HepG2 (cell line): ENCODE measurements around the gene SLX9. TPM values are rescaled to one million over a fixed set of nuclear protein-coding genes. Genes with fewer than 3 reads are reported as not detected.

Source experiments
- ATAC-seq: fragments of 200-7000 bp; cut with Tn5 transposase; 3 replicates; pipeline ENCODE4 v1.9.1; 2020; ENCODE audit warnings: mild to moderate bottlenecking, moderate library complexity
- BruUV-seq: library from RNA; stranded (reverse); fragments of 400-500 nt; replicated peaks from 2 replicates; lab custom pipeline; 2021; lab: Mats Ljungman, UMichigan
- CTCF ChIA-PET: fragments of 300-600 bp; formaldehyde crosslinking; extraction: SDS; loops from one replicate; lab custom pipeline; 2021; ENCODE audit warnings: low total read pairs, inconsistent platforms, low intra/inter-chr PET ratio; lab: Yijun Ruan, JAX
- POLR2A ChIA-PET: fragments of 350-600 bp; sonication (Branson Sonifier 250); formaldehyde crosslinking; loops from one replicate; lab custom pipeline; 2020; ENCODE audit warnings: antibody characterized with exemption, inconsistent platforms; lab: Yijun Ruan, JAX
- DNase-seq: peaks from one replicate; pipeline ENCODE4 v3.0.0-alpha.2; 2015; ENCODE audit warnings: low spot score
- FAIRE-seq: peaks from 3 replicates; lab custom pipeline; 2011; peaks lifted over from hg19 to GRCh38; lab: Jason Lieb, UNC
- H2AFZ ChIP-seq: one replicate; pipeline ENCODE4 v1.6.1; 2011; ENCODE audit warnings: low read length, inconsistent platforms
- H3K27ac ChIP-seq: fragments of 300-600 bp; 3 replicates; pipeline ENCODE4 v1.8.0; 2011; ENCODE audit warnings: mixed run types, mild to moderate bottlenecking, mixed read lengths, low read length, inconsistent platforms; ENCODE audit not compliant: insufficient read depth; ENCODE audit errors: extremely low read length
- H3K27me3 ChIP-seq, 2 experiments: fragments of 200-600 bp in 1 of 2; 2 replicates in 1 of 2; 3 replicates in 1 of 2; pipeline versions ENCODE4 v1.6.0 to v1.8.0; 2011; ENCODE audit warnings: low read length in 2 of 2, mild to moderate bottlenecking in 2 of 2, moderate library complexity in 2 of 2, inconsistent platforms in 1 of 2; ENCODE audit not compliant: insufficient read depth in 2 of 2, control insufficient read depth in 1 of 2
- H3K36me3 ChIP-seq, 2 experiments: fragments of 200-600 bp in 1 of 2; replicated peaks in 1 of 2; 2 replicates in 1 of 2; 3 replicates in 1 of 2; pipeline versions ENCODE4 v1.5.1 to v1.8.0; 2011; ENCODE audit warnings: low read length in 2 of 2, inconsistent platforms in 1 of 2; ENCODE audit not compliant: insufficient read depth in 2 of 2, control insufficient read depth in 1 of 2
- H3K4me1 ChIP-seq: 2 replicates; pipeline ENCODE4 v1.5.1; 2012; ENCODE audit warnings: low read length, inconsistent platforms; ENCODE audit not compliant: insufficient read depth
- H3K4me2 ChIP-seq: 2 replicates; pipeline ENCODE4 v1.6.0; 2011; ENCODE audit warnings: low read depth, low read length, inconsistent platforms
- H3K4me3 ChIP-seq, 3 experiments: fragments of 200-600 bp in 1 of 3; sonication (generic), shearing (Covaris generic) in 1 of 3; replicated peaks in 1 of 3; 2 replicates each; pipeline ENCODE4 v1.5.1; 2011 to 2016; ENCODE audit warnings: low read length in 3 of 3, inconsistent platforms in 2 of 3, low read depth in 2 of 3, mild to moderate bottlenecking in 2 of 3, control low read depth in 1 of 3, mixed read lengths in 1 of 3; ENCODE audit not compliant: insufficient read depth in 1 of 3
- H3K79me2 ChIP-seq: one replicate; pipeline ENCODE4 v1.6.1; 2011; ENCODE audit warnings: low read length, inconsistent platforms; ENCODE audit not compliant: insufficient read depth
- H3K9ac ChIP-seq: 2 replicates; pipeline ENCODE4 v1.6.0; 2011; ENCODE audit warnings: mild to moderate bottlenecking, low read depth, low read length, inconsistent platforms; ENCODE audit not compliant: insufficient read depth
- H3K9me3 ChIP-seq: 2 replicates; pipeline ENCODE4 v1.5.1; 2012; ENCODE audit warnings: mild to moderate bottlenecking, low read length
- H4K20me1 ChIP-seq: 2 replicates; pipeline ENCODE4 v1.6.0; 2011; ENCODE audit warnings: inconsistent platforms, mild to moderate bottlenecking, low read length, moderate library complexity; ENCODE audit not compliant: insufficient read depth
- ARID2 ChIP-seq: sonication (generic); formaldehyde crosslinking; IDR thresholded peaks from 2 replicates; pipeline ENCODE4 v1.8.1; 2022; ENCODE audit warnings: mild to moderate bottlenecking, missing genetic modification reagents, borderline replicate concordance
- ARNT ChIP-seq: fragments of 450-650 bp; IDR thresholded peaks from 2 replicates; pipeline ENCODE4 v1.6.1; 2017
- FOXO1 ChIP-seq: sonication (generic); formaldehyde crosslinking; IDR thresholded peaks from 2 replicates; pipeline ENCODE4 v1.4.0; 2020; ENCODE audit warnings: missing genetic modification reagents
- FOXP1 ChIP-seq, 2 experiments: fragments of 450-650 bp in 1 of 2; IDR thresholded peaks; 2 replicates each; pipeline ENCODE4 v1.6.1; 2017 to 2018; ENCODE audit warnings: antibody characterized with exemption in 1 of 2
- GFI1 ChIP-seq: sonication (generic); formaldehyde crosslinking; IDR thresholded peaks from 2 replicates; pipeline ENCODE4 v1.5.0; 2020; ENCODE audit warnings: missing genetic modification reagents, mild to moderate bottlenecking, borderline replicate concordance
- MLLT10 ChIP-seq: sonication (generic); formaldehyde crosslinking; IDR thresholded peaks from 2 replicates; pipeline ENCODE4 v1.4.0; 2020; ENCODE audit warnings: missing genetic modification reagents
- PAWR ChIP-seq: sonication (generic); formaldehyde crosslinking; IDR thresholded peaks from 2 replicates; pipeline ENCODE4 v1.4.0; 2020; ENCODE audit warnings: missing genetic modification reagents, mild to moderate bottlenecking, borderline replicate concordance
- RBM39 ChIP-seq: fragments of 200-400 bp; formaldehyde crosslinking; IDR thresholded peaks from one replicate; pipeline ENCODE4 v1.6.1; 2018; ENCODE audit warnings: antibody characterized with exemption, mild to moderate bottlenecking, low read depth, low read length; ENCODE audit not compliant: poor library complexity, severe bottlenecking
- SMAD1 ChIP-seq: sonication (generic); formaldehyde crosslinking; IDR thresholded peaks from 2 replicates; pipeline ENCODE4 v1.4.0; 2020; ENCODE audit warnings: missing genetic modification reagents, low read depth, mild to moderate bottlenecking, borderline replicate concordance
- SOX6 ChIP-seq, 2 experiments: fragments of 450-650 bp in 1 of 2; sonication (generic) in 1 of 2; formaldehyde crosslinking in 1 of 2; IDR thresholded peaks; 2 replicates each; pipeline versions ENCODE4 v1.4.0 to v1.6.1; 2017 to 2020; ENCODE audit warnings: antibody characterized with exemption in 1 of 2, mild to moderate bottlenecking in 1 of 2, missing genetic modification reagents in 1 of 2
- ZBTB8A ChIP-seq: sonication (generic); formaldehyde crosslinking; IDR thresholded peaks from 2 replicates; pipeline ENCODE4 v1.4.0; 2020; ENCODE audit warnings: mild to moderate bottlenecking, low read depth, missing genetic modification reagents, borderline replicate concordance
- ZKSCAN8 ChIP-seq: IDR thresholded peaks from 2 replicates; pipeline ENCODE4 v1.6.1; 2016; ENCODE audit warnings: borderline replicate concordance, missing genetic modification reagents, missing compliant biosample characterization
- ZNF17 ChIP-seq: sonication (generic); formaldehyde crosslinking; IDR thresholded peaks from 2 replicates; pipeline ENCODE4 v1.5.0; 2020; ENCODE audit warnings: mild to moderate bottlenecking, missing genetic modification reagents
- ZNF777 ChIP-seq: sonication (generic); formaldehyde crosslinking; IDR thresholded peaks from 2 replicates; pipeline ENCODE4 v1.4.0; 2020; ENCODE audit warnings: missing genetic modification reagents
- ZNF781 ChIP-seq: sonication (generic); formaldehyde crosslinking; IDR thresholded peaks from 2 replicates; pipeline ENCODE4 v1.5.1; 2020; ENCODE audit warnings: borderline replicate concordance, mild to moderate bottlenecking, missing genetic modification reagents; ENCODE audit errors: not compliant biosample characterization
- WGBS: methylation state at CpG from one replicate; pipeline ENCODE4 v1.1.6; 2017; ENCODE audit warnings: low lambda C conversion rate; 5-methylcytosine and 5-hydroxymethylcytosine counted together
- in situ Hi-C: cut with HindIII; loops from 2 replicates; pipeline ENCODE4 v1.10.0; 2017; ENCODE audit warnings: low pct_unique_long_range_greater_than_20kb; ENCODE audit not compliant: extremely low pct_ligation_motif_present
- intact Hi-C: fragments of 100-400 bp; cut with micrococcal nuclease; formaldehyde crosslinking; loops from one replicate; pipeline ENCODE4 v1.10.0; 2022; ENCODE audit not compliant: unreplicated experiment
- polyA plus RNA-seq, 8 experiments: library from polyadenylated mRNA; depleted of rRNA in 3 of 8; stranded (reverse) in 7 of 8; unstranded in 1 of 8; fragments of >200 nt; fragmentation: Illumina TruSeq in 4 of 8; extraction: Trizol in 4 of 8; gene quantifications; 2 replicates each; pipeline versions ENCODE4 v1.2.1 to v1.2.3, GENCODE V29; 2011 to 2016; ENCODE audit warnings: low read depth in 4 of 8, missing spikeins in 1 of 8, mixed read lengths in 1 of 8; ENCODE audit not compliant: insufficient read depth in 1 of 8
- total RNA-seq, 5 experiments: library from RNA; depleted of rRNA; stranded (reverse); fragments of >200 nt; fragmentation: Illumina TruSeq; extraction: Trizol; gene quantifications; 2 replicates each; pipeline ENCODE4 v1.2.3, GENCODE V29; 2016; ENCODE audit warnings: low read depth in 1 of 5
- TF ChIP-seq, protein P1 (sequence below): sonication (generic); formaldehyde crosslinking; IDR thresholded peaks from 2 replicates; pipeline ENCODE4 v1.4.0; 2020; ENCODE audit warnings: missing genetic modification reagents
- TF ChIP-seq, protein P2 (sequence below): sonication (generic); IDR thresholded peaks from 2 replicates; pipeline ENCODE4 v1.6.1; 2016; ENCODE audit warnings: low read depth, borderline replicate concordance
- TF ChIP-seq, protein P3 (sequence below): sonication (generic); formaldehyde crosslinking; IDR thresholded peaks from 2 replicates; pipeline ENCODE4 v1.5.0; 2020; ENCODE audit warnings: missing genetic modification reagents
- TF ChIP-seq, protein P4 (sequence below): sonication (generic); formaldehyde crosslinking; IDR thresholded peaks from 2 replicates; pipeline ENCODE4 v1.4.0; 2020; ENCODE audit warnings: mild to moderate bottlenecking, missing genetic modification reagents

SLX9 gene
- total and polyA plus RNA-seq, 2 of the 13 experiments (the other 11 are each of a cell fraction or from before 2014, with no cell fraction given) = 21.0 to 47.1 TPM

DNA sequence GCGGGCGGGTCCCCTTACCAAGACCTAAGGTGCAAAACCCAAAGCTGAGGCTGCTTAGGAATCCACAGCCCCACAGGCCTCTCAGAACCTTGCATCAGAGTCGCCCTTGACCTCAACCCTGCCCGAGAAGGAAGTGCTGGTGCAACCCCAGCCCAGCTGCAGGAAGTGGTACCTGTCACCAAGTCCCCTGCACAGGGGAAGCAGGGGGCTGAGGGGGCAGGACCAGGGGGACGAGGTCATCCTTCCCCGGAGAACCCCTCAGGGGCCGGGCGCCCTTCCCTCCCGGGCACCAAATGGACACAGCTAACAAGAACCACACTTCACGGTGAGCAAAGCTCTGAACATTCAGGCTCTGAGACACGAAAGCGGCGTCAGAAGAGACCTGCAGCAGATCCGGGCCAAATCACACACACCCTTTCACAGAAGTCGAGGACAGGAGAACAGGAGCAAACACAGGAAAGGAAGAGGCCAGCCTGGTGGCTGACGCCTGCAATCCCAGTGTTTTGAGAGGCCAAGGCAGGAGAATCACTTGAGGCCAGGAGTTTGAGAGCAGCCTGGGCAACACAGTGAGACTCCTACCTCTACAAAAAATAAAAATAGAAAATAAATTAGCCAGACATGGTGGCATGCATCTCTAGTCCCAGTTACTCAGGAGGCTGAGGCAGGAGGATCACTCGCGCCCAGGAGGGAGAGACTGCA is 25.5 kb upstream of the SLX9 start:
- BruUV-seq = no TSS peak
- Histone ChIP-seq H3K9ac (peak overlapping the region; percentile 74), H4K20me1 (no peaks in the 10 kb centered on the region), H3K36me3 (no peaks in the 10 kb centered on the region), H3K27ac (peak overlapping the region; percentile 91), H3K9me3 (no peaks in the 10 kb centered on the region), H3K4me3 (peak overlapping the region; percentile 57 to 75 (median 58)), H3K79me2 (no peaks in the 10 kb centered on the region), H3K4me1 (peaks cover 89% of the 10 kb centered on the region), H3K4me2 (peak overlapping the region; percentile 97), H3K27me3 (no peaks in the 10 kb centered on the region; a peak in 1 of 5 replicates), H2AFZ (no peak overlapping the region)
- in situ Hi-C loops (loop anchor here (5.0 kb wide), 2 partner anchors 67 to 112 kb away; partner anchors contain the start of gene UBE2G2), intact Hi-C loops (loop anchor here (5.0 to 10.0 kb wide), 2 partner anchors 70 to 112 kb away; partner anchors contain the start of gene UBE2G2)
- DNase-seq = peak; percentile 41
- ChIA-PET CTCF (no interaction called here), POLR2A (interaction anchor here (0.6 to 5.8 kb wide), 16 partner anchors 13 to 557 kb away, joined by 3 to 50 read pairs (median 6); partner anchors contain the start of genes PTTG1IP, SLX9 and UBE2G2)
- FAIRE-seq = peak; percentile 51
- peak; percentile 32 for ATAC-seq
- 12% methylated on average over 13 of the region's 18 CpGs for WGBS
- TF ChIP-seq FOXO1 (CRISPR knock-in tag) (peak; percentile 61; the same call in 1 of the 2 replicates), FOXP1 (IDR thresholded peaks at IDR 0.05) (no peak), FOXP1 (CRISPR knock-in tag; IDR thresholded peaks at IDR 0.05) (no peak; the same call in 1 of the 2 replicates), SMAD1 (CRISPR knock-in tag) (no peak), PAWR (CRISPR knock-in tag) (no peak), ZNF17 (CRISPR knock-in tag) (no peak), ZKSCAN8 (CRISPR knock-in tag) (peak; percentile 26; the same call in 1 of the 2 replicates), ARNT (no peak), ARID2 (no peak), ZBTB8A (no peak), ZNF777 (CRISPR knock-in tag) (no peak), ZNF781 (CRISPR knock-in tag) (peak; percentile 17), RBM39 (no peak), GFI1 (CRISPR knock-in tag) (no peak), MLLT10 (CRISPR knock-in tag) (no peak), SOX6 (IDR thresholded peaks at IDR 0.05) (no peak), SOX6 (CRISPR knock-in tag; IDR thresholded peaks at IDR 0.05) (peak; percentile 50; the same call in 1 of the 2 replicates)
- TF ChIP-seq, protein P1, sequence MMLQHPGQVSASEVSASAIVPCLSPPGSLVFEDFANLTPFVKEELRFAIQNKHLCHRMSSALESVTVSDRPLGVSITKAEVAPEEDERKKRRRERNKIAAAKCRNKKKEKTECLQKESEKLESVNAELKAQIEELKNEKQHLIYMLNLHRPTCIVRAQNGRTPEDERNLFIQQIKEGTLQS (CRISPR knock-in tag) = peak; percentile 84
- TF ChIP-seq, protein P2, sequence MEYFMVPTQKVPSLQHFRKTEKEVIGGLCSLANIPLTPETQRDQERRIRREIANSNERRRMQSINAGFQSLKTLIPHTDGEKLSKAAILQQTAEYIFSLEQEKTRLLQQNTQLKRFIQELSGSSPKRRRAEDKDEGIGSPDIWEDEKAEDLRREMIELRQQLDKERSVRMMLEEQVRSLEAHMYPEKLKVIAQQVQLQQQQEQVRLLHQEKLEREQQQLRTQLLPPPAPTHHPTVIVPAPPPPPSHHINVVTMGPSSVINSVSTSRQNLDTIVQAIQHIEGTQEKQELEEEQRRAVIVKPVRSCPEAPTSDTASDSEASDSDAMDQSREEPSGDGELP = peak; percentile 98
- TF ChIP-seq, protein P3, sequence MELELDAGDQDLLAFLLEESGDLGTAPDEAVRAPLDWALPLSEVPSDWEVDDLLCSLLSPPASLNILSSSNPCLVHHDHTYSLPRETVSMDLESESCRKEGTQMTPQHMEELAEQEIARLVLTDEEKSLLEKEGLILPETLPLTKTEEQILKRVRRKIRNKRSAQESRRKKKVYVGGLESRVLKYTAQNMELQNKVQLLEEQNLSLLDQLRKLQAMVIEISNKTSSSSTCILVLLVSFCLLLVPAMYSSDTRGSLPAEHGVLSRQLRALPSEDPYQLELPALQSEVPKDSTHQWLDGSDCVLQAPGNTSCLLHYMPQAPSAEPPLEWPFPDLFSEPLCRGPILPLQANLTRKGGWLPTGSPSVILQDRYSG (CRISPR knock-in tag) = no peak
- TF ChIP-seq, protein P4, sequence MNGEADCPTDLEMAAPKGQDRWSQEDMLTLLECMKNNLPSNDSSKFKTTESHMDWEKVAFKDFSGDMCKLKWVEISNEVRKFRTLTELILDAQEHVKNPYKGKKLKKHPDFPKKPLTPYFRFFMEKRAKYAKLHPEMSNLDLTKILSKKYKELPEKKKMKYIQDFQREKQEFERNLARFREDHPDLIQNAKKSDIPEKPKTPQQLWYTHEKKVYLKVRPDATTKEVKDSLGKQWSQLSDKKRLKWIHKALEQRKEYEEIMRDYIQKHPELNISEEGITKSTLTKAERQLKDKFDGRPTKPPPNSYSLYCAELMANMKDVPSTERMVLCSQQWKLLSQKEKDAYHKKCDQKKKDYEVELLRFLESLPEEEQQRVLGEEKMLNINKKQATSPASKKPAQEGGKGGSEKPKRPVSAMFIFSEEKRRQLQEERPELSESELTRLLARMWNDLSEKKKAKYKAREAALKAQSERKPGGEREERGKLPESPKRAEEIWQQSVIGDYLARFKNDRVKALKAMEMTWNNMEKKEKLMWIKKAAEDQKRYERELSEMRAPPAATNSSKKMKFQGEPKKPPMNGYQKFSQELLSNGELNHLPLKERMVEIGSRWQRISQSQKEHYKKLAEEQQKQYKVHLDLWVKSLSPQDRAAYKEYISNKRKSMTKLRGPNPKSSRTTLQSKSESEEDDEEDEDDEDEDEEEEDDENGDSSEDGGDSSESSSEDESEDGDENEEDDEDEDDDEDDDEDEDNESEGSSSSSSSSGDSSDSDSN (CRISPR knock-in tag) = peak; percentile 61
